Activated naive CD4-positive, alpha-beta T cell treated with anti-CD3 and anti-CD28 coated beads, Interleukin-2, amount 50 U/mL, for 16 hours (primary cell): ENCODE results near the gene WDR54.
A peak's percentile ranks its signal among the peaks of the same experiment; 100 is the strongest.

Experiments
- DNase-seq: peaks from one replicate; pipeline ENCODE4 v3.0.0-alpha.2; 2020

WDR54 gene, protein sequence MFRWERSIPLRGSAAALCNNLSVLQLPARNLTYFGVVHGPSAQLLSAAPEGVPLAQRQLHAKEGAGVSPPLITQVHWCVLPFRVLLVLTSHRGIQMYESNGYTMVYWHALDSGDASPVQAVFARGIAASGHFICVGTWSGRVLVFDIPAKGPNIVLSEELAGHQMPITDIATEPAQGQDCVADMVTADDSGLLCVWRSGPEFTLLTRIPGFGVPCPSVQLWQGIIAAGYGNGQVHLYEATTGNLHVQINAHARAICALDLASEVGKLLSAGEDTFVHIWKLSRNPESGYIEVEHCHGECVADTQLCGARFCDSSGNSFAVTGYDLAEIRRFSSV

DNA sequence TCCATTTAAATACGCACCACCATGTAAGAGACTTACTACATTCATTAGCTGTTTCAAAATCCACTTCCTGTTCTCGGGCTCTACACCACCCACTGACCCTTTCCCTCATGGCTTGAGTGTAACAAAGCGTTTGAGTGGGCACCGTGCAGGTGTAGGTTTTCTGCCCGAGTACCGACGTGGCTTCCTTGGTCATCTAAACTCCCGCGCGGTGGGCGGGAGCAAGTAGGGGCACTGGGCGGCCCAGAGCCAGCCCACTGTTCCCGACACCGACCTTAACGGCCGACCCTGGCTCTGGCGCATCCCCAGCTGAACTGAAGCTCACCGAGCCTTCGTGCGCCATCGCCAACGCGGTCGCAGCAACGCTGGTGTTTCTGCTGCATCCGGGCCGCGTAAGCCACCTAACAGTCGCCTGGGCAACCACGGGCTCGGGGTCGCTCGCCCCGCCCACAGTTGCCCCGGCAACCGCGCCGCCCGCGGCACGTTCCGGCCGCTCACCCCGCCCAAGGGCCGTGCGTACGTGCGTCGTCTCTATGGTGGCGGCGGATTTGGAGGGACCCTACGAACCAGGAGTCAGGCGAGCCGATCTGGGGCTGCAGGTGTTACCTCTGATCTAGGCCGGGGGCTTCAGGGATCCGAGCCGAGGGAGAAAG, at the start of gene WDR54, which contains the start of gene C2orf81:
Gene WDR54, plus strand, starts transcription at position 510 of the 650 bp plus-strand sequence. CDS start 424 bp downstream, outside the sequence.
Gene C2orf81, minus strand, starts transcription at position 399 of the 650 bp plus-strand sequence. Its CDS starts 59 bp downstream, at position 340.
- peak; percentile 95 for DNase-seq

DNA sequence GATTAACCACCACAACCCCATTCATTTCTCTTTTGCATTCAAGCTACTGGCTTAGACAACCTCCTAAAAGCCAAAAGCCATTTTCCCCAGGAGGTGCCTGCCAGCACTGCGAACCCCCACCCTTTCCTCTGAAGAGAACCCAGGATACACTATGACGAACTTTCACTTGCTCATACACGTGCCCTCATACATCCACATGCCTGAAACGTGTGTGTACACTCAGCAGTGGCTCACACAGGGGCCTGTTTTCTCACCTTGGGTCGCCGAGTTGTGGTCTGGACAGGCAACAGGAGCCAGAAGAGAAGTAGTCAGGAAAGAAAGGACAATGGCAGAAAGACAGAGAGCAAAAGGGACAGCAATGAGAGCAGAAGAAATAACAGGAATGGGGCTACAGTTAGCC, 48.9 kb upstream of the WDR54 start:
- DNase-seq: no peak

DNA sequence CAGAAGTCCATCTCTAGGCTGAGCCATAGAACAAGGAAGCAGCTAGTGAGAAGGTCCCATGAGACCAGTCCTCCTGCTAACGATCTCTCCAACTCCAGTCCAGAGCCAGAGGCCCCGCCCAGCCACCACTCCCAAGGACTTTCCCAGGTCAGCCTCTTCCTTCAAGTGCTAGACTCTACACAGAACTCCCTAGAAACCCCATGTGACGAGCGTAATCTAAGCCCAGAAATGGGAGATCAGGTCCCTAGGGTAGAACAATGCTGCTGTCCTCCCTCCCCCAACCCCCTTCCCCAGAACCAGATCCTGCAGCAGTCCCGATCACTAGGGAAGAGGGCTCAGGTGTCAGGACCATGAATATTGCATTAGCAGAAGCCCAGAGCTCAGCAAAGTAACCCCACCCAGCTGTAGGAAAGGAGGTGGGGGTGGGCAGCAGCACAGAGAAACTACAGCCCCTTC, 48.3 kb upstream of the WDR54 start:
- DNase-seq: no peak

DNA sequence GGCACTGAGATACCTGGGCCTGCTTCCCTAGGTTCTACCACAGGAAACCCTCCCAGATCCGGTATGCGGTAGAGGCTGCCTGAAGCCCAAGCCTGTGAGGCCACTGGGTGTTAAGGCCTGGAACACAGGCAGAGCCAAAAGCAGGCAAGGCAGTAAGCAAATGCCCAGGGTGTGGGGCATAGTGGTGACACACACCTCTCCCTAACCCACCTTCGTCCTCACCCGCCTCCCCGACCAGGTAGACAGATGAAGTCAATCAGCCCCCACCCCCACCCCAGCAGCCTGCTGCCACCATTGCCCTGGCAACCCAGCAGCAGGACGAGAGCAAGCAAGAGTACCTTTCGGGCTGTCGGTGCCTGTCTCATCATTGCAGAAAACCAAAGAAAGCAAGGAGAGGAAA, 47.5 kb upstream of the WDR54 start:
- DNase-seq: no peak

DNA sequence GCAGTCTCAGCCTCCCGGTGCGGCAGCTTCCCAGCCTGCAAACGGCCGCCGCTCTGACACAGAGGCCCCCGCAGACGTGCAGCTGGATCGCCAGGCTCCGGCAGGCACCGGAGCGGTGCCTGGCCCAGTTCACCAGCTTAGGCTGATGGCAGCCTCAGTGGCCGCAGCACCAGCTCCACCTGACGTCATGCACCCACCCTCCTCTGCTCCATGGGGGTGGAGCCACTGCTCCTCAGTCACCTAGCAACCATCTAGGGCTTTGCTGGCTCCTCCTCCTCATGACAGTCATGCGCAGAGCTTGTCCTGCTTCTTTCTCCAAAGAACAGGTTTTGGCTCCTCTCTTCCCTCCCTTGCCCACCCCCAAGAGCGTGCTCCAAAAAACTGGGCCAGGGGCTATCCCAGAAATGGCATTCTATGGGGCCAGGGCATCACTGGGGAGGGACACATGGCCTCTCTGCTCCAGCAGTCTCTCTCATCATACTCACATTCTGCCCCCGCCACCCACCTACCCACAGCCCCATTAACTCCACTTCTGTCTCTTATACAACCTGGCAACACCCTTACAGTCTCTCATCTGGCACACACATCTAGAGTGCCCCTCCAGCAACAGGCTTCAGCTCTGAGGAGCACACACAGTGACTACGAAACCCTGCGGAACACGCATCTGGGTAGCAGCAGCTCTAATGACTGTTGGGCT, 46.9 kb upstream of the WDR54 start:
- DNase-seq: no peak

DNA sequence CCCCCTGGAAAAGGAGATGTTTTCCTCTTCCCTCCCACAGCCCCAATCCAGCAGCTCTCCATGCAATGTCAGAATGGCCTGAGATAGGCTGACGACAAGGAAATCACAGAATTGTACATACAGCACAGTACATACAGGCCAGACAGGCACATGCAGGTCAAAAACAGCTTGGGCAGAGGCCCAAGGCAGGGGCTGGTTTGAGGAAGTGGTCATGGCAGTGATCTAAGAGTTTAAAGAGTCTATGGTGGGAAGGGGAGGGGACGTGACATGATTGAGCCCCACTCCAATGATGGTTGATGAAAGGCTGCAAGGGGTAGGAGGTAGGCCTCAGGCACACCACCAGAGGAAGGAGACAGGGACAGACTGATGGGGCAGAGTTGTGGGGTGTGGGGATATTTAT, 45.7 kb upstream of the WDR54 start:
- DNase-seq: no peak

DNA sequence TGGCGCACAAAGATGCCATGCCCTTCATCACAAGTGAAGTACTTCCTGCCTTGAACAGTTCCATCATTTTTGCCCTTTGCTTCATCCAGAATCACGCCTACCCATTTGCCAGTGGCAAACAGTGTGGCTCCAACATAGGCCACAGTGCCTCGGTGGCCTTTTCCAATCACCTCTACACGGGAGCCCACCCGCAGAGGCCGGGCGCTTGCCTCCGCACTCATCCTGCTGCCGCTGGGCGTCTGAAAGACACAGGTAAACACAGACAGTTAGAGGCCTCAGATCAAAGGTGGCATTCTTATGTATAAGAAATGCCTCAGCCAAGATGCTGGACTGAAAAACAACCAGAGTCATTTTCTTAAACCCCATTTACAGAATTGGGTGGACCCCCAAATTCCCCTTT, 43.5 kb upstream of the WDR54 start:
- DNase-seq: no peak

DNA sequence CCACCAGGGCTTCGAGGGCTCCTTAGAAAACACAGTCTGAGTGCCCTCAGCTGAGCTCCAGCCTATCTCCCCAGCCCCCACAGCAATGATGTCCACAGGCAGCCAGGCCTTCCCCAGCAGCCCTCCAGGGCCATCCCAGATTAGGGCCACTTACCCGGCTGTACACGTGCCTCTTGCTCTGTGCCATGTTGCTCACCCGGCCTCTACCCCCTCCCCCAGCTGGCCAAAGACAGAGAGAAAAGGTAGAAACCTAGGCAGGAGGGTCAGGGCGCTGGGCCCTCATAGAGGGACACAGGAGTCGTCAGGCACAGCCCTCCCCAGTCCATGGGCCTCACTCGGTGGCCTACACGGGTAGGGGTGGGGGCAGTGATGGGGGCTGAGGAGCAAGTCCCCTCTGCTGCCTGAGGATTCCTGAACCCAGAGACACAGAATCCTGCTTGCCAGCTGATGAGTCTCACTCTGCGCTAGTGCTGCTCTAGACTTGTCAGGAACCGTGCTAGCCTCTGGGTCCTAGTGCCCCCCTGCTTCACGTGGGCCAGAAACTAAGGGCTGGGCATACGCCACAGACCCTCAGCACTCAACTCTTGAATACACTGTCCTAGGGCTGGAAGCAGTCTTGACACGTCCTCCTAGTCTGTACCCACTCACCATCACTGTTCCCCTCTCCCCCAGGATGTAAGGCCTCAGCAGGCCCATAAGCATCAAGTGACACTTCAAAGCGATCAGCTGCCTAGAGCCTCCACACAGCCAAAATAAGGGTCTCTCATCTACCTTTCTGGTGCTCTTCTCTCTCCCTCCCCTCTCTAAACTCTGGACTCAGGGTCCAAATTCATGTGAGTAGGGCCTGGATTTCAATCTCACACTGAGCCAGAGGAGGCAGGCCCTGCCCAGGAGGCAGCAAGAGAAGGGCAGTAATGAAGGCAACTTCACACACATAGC, 41.4 kb upstream of the WDR54 start, which contains the start of gene DCTN1:
Gene DCTN1, minus strand, starts transcription at position 461 of the 939 bp plus-strand sequence. Its CDS starts 274 bp downstream, at position 187.
- DNase-seq: peak; percentile 25

DNA sequence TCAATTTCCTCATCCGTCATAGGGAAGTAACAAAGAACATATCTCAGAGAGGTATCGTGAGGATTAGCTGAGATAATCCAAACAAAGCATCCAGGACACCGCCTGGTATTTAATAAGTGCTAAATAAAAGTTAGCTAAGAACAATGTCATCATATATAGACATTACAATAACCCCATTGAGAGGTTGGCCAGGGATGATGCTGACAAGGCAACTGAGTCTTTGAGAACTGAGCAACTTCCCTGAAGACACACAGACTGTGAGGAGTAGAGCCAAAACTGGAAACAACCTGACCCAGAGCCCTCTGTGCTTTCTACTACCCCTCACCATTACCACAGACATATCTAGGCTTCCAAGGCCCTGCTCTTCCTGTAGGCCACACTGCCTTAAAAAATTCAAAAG, 39.8 kb upstream of the WDR54 start:
- no peak for DNase-seq

DNA sequence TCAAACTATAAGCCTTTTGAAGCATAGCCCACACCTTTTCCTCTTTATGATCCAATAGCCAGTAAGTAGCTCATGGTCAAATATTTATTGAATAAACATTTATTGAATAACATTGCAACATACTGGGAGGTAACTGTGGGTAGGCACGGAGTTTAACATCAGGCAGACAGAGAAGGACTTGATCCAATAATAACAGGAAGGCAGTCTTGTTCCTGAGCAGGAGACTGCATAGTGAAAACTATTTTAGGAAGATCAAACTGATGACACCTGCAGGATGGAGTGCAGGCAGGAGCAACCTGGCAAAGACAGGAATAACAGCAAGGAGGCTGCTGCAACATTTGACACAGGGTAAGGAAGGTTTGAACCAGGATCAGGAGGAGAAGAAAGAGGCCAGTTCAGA, 38.3 kb upstream of the WDR54 start:
- no peak for DNase-seq

DNA sequence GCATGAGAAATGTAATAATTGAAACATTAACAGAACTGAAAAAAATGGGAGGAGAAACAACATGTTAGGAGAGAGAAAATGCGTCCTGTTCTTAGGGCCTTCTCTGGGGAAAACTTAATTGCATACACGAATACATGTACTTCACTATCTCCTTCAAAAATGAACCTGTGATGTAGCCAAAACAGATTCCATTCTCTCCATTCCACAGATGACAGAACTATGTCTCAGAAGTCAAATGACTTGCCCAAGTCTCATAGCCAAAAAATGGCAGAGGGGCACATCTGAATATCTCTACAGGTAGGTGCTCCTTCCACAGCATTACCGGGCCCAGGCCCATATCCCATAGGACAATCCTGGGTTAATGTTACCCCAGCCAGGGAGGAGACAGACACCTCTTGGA, 37.5 kb upstream of the WDR54 start:
- no peak for DNase-seq

DNA sequence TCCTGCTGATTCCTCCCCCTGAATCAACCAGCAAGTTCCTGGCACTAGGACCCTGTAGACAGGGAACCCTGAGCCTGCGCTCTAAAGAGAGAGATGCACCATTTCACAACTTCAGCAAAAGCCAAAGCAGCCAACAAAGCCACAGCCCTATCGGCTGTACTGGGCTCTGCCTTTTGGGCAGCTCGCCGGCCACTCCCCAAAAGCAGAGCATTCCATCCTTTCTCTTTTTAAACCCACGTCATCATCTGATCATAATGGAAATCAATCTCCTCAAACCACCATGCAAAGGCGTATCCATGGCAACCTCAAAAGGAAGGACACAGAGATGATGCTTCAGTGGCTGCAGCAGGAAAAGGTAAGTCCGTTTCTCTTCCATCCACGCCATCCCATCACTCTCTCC, 36.1 kb upstream of the WDR54 start:
- DNase-seq: no peak

DNA sequence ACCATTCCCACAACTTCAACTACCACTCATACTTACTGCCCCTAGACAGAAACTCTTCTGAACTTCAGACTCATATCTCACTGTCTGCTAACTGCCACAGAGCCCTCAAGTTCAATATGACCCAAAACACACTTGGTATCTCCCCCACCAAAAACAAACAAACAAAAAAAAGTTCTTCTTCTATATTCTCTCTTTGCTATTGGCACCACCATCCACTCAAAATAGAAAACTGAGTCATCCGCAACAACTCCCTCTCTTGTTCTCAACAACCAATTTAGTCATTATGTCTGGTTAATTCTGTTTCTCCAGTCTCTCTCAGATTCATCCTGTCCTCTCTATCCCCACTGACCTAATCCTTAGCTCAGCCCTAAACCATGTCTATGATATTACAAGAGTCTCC, 34.2 kb upstream of the WDR54 start:
- no peak for DNase-seq

DNA sequence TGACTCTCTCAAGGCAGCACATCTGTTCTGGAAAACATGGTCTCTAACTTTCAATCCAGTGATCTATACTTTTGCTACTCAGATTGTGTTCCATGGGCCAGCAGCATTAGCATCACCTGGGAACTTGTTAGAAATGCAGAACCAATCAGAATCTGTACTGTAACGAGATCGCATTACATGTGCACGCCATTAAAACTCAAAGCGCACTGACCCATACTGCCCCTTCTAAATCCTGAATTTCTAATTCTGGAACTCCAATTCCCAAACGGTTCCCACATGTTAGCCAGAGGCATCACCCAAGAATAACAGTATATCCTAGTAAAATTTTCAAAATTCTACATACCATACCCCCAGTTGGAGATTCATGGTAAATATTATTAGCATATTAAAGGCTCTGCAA, 30.9 kb upstream of the WDR54 start:
- DNase-seq: no peak

DNA sequence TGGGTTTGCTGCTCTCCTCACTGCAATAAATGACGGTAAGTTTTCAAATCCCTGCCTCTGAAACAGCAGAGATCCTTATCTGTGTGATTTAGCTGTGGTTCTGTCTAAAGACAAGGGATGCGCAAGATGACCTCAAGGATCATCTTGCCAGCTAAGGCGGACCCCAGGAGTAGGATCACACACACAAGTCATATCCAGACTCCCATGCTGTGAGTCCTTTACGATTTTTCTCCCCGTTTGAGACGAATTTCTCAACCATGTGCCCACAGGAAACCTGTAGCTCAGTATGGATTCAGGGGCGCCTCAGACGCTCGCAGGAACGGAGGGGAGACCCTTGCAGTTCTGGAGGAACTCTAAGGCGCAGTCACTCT, 30.3 kb upstream of the WDR54 start:
- DNase-seq: no peak

DNA sequence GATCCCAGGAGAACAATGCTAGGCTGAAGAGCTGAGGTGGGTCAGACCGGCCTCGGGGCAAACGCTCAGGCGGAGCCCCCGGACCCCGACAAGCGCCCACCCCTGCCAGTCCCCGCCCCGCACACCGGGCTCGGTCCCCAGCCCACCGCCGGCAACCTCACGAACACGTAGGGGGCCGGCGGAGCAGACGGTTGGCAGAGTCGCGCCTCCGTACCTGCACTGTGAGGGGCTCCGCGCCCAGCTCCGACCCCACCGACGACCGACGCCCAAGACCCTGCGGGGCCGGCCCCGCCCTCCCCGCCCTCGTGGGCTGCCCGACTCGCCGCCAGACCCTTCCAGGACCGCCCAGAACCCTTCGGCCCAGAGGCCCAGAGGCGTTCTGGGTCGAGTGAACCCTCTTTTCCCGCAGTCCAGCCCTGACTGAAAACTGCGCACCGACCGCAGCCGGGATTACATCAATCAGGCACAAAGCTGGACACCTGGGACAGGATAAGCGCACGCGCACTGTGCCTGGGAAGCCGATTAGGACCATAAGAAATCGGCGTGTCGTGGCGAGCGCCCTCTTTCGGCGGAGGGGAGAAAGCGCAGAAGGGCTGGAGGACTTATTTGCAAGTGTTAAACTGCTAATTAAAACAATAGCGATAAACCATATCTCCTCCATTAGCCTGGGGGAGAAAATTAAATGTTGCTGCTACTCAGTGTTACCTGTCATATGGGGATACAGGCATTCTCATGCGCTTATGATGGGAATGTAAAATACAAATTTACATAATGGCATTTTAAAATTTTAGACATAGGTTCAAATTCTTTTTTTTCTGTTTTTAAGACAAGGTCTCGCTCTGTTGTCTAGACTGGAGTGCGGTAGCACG, 29.7 kb upstream of the WDR54 start:
- peak; percentile 92 for DNase-seq

DNA sequence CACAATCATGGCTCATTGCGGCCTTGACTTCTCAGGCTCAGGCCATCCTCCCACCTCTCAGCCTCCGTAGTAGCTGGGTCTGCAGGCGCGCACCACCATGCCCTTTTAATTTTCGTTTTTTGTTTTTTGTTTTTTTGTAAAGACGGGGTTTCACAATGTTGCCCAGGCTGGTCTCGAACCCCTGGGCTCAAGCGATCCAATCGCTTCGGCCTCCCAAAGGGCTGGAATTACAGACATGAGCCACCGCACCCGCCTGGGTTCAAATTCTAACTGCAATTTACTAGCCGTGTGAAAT, 29.1 kb upstream of the WDR54 start:
- no peak for DNase-seq

DNA sequence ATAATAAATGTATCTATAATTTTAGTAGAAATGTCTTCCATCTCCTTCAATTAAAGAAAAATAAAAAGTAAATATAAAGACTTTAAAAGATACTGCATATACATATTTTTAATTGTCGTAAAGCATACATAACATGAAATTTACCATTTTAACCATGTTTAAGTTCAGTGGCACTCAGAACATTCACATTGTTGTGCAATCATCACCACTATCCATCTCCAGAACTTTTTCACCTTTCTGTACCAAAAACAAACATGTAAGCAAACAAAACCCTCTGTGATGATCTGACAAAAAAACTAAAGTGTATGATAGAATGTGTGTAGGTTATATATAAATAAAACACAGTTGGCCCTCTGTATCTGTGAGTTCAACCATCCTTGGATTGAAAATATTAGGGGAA, 28.0 kb upstream of the WDR54 start:
- DNase-seq: no peak

DNA sequence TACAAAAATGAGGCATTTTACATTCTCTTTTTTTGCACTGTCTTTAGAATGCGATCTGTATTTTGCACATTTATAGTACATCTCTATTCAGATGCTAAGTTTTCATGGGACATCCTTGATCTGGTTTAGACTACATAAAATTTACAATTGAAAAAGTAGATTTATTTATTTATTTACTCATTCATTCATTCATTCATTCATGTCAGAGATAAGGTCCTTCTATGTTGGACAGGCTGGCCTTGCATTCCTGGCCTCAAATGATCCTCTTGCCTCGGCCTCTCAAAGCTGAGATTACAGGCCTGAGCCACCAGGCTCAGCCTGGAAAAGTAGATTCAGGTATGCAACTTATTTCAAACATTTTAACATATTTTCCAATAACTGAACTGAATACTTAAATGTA, 25.4 kb upstream of the WDR54 start:
- no peak for DNase-seq

DNA sequence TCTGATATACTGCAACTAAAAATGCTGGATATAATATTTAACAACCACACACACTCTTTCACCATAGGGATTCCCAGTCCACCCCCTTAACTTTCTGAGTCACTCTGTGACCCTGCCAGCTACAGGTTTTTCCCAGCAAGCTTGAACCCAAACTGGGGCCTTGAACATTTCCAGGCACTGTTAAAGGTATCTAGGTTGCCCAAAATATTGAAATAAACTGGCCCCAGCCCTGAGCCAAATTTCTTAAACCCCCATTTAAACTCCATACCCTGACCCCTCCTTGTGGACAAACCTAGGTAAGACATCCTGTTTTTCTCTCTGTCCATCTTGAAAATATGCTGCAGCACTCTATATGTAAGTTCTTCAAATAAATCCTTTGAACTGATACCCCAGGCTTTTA, 21.7 kb upstream of the WDR54 start:
- DNase-seq: no peak

DNA sequence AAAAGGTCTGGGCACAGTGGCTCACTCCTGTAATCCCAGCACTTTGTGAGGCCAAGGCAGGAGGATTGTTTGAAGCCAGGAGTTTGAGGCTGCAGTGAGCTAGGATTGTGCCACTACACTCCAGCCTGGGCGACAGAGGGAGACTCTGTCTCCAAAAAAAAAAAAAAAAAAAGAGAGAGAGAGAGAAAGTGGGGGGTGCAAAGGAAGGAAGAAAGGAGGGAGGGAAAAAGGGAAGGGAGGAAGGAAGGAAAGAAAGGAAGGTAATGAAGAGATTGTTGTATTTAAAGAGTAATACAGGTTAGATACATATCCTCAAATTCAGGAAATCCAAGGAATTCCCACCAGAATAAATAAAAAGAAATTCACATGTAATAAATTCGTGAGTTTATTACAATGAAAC, 19.6 kb upstream of the WDR54 start:
- DNase-seq: no peak

DNA sequence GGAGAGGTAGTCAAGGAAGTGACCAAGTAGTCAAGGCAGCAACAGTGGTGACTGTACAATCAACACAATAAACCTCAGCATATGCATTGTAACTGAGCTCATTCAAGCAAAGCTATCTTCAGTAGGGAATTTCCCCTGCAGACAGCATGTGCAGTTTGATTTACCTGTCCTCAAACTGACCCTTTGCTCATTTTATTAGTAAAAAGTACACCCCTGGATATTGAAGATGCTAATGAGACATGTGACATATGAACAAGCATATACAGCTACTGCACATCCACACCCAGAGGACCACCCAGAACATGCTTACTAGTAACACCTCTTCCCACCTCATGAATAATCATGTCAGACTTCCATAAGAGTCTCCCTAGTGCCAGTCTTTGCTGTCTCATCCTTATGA, 15.5 kb upstream of the WDR54 start:
- no peak for DNase-seq
